ENCODE data around the gene CYP4B1. TPM values are rescaled to one million over a fixed set of nuclear protein-coding genes. Genes with fewer than 3 reads are reported as not detected.
"Not testable (repeated sequence)": the region's sequence is repeated elsewhere in the genome, so short reads cannot be mapped to it uniquely, and the experiment has no call there.

CYP4B1 gene
- total RNA-seq, 1 experiment from 2014 or later = not detected

- no peaks in the 10 kb centered on the region for H3K36me3 ChIP-seq
- DNase-seq = no peak
- H3K27me3 ChIP-seq = no peaks in the 10 kb centered on the region
- no peak overlapping the region for H3K4me3 ChIP-seq
- H3K9me3 ChIP-seq = no peaks in the 10 kb centered on the region
Observed at GRCh38 chr1:46823151-46823550, 24.3 kb downstream of the CYP4B1 start.

GRCh38 chr1:46826892-46827291 lies 28.0 kb downstream of the CYP4B1 start:
- H3K27me3 ChIP-seq, DNase-seq, H3K4me3 ChIP-seq, H3K36me3 ChIP-seq, H3K9me3 ChIP-seq: not testable (repeated sequence)

DNA sequence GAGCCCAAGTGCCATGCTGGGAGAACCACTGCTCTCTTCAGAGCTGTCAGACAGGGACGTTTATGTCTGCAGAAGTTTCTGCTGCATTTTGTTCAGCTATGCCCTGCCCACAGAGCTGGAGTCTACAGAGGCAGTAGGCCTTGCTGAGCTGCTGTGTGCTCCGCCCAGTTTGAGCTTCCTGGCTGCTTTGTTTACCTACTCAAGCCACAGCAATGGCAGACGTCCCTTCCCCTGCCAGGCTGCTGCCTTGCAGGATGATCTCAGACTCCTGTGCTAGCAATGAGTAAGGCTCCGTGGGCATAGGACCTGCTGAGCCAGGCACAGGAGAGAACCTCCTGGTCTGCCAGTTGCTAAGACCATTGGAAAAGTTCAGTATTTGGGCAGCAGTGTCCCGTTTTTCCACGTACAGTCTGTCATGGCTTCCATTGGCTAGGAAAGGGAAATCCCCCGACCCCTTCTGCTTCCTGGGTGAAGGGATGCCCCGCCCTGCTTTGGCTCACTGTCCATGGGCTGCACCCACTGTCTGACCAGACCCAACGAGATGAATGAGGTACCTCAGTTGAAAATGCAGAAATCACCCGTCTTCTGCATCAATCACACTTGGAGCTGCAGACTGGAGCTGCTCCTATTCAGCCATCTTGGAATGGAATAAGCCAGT lies 31.9 kb downstream of the CYP4B1 start:
- Histone ChIP-seq H3K36me3 (no peaks in the 10 kb centered on the region), H3K27me3 (no peaks in the 10 kb centered on the region)
- DNase-seq = peak; percentile 20

DNA sequence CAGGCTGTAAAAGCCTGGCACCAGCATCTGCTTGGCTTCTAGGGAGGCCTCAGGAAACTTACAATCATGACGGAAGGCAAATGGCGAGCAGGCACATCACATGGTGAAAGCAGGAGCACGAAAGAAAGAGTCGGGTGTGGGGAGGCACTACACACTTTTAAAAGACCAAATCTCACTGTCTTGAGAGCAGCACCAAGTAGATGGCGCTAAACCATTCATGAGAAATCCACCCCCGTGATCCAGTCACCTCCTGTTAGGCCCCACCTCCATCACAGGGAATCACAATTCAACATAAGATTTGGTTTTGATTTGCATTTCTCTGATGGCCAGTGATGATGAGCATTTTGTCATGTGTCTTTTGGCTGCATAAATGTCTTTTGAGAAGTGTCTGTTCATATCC lies 36.6 kb downstream of the CYP4B1 start:
- H3K4me3 ChIP-seq, H3K27me3 ChIP-seq, H3K9me3 ChIP-seq, DNase-seq, H3K36me3 ChIP-seq: not testable (repeated sequence)

More for the DNA sequence above, 31.9 kb downstream of the CYP4B1 start:
- Histone ChIP-seq H3K4me3 (no peak overlapping the region), H3K9me3 (no peaks in the 10 kb centered on the region)

GRCh38 chr1:46846386-46846785 lies 47.5 kb downstream of the CYP4B1 start:
- H3K9me3 ChIP-seq, H3K4me3 ChIP-seq, H3K36me3 ChIP-seq, H3K27me3 ChIP-seq, DNase-seq: not testable (repeated sequence)

GRCh38 chr1:46857660-46858065 lies 58.8 kb downstream of the CYP4B1 start:
- H3K9me3 ChIP-seq, DNase-seq, H3K4me3 ChIP-seq, H3K27me3 ChIP-seq, H3K36me3 ChIP-seq: not testable (repeated sequence)

DNA sequence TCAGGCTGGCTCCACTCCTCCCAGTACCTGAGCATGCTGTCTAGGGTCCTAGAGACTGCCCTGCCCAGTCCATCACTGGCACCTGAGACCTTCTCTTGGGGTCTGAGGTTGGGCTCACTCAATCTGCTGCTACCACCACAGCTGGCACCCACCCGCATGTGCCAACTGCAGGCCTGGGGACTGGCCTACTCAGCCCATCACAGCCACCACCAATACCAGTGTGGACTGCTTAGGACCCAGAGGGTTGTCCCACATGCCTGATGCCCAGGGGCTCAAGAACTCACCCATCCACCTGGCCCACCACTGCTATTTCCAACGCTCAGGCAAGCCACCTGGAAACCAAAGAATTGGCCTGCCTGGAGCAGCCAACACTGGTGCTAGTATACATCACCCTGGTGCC lies 63.5 kb downstream of the CYP4B1 start:
- H3K4me3 ChIP-seq = no peak overlapping the region
- no peaks in the 10 kb centered on the region for H3K27me3 ChIP-seq
- H3K36me3 ChIP-seq = no peaks in the 10 kb centered on the region
- no peaks in the 10 kb centered on the region for H3K9me3 ChIP-seq
- DNase-seq = no peak

Other genes starting within 250 kb of the CYP4B1 start
- gene KNCN, start 247.4 kb upstream of the CYP4B1 start, total RNA-seq (2014; rRNA removed; shearing (Covaris generic); ENCODE audit: low replicate concordance) = not detected in 2 replicates
- gene MKNK1, start 194.8 kb upstream of the CYP4B1 start, total RNA-seq (2014; rRNA removed; shearing (Covaris generic); ENCODE audit: low replicate concordance) = 16.4 and 22.7 TPM in 2 replicates
- 1.5 and 4.8 TPM in 2 replicates for gene MOB3C, start 182.2 kb upstream of the CYP4B1 start, total RNA-seq (2014; rRNA removed; shearing (Covaris generic); ENCODE audit: low replicate concordance)
- 85.4 and 87.0 TPM in 2 replicates for gene ATPAF1, start 130.7 kb upstream of the CYP4B1 start, total RNA-seq (2014; rRNA removed; shearing (Covaris generic); ENCODE audit: low replicate concordance)
- not detected in 2 replicates for gene TEX38, start 127.2 kb upstream of the CYP4B1 start, total RNA-seq (2014; rRNA removed; shearing (Covaris generic); ENCODE audit: low replicate concordance)
- gene EFCAB14, start 79.9 kb upstream of the CYP4B1 start, total RNA-seq (2014; rRNA removed; shearing (Covaris generic); ENCODE audit: low replicate concordance) = 27.3 and 34.3 TPM in 2 replicates
- not detected in 2 replicates for gene CYP4A11, start 142.4 kb downstream of the CYP4B1 start, total RNA-seq (2014; rRNA removed; shearing (Covaris generic); ENCODE audit: low replicate concordance)
- gene CYP4X1, start 224.6 kb downstream of the CYP4B1 start, total RNA-seq (2014; rRNA removed; shearing (Covaris generic); ENCODE audit: low replicate concordance) = 1.3 TPM in 1 of 2 replicates, not detected in the other